GM19467 (cell line): ENCODE data around the gene ZNF853.
"Not testable (repeated sequence)": the region's sequence is repeated elsewhere in the genome, so short reads cannot be mapped to it uniquely, and the experiment has no call there.

Source experiments
- ATAC-seq: cut with Tn5 transposase; IDR thresholded peaks from one replicate; pipeline ENCODE4 v1.9.1; 2021; ENCODE audit warnings: mild to moderate bottlenecking, moderate library complexity; ENCODE audit not compliant: unreplicated experiment

The ZNF853 gene

DNA sequence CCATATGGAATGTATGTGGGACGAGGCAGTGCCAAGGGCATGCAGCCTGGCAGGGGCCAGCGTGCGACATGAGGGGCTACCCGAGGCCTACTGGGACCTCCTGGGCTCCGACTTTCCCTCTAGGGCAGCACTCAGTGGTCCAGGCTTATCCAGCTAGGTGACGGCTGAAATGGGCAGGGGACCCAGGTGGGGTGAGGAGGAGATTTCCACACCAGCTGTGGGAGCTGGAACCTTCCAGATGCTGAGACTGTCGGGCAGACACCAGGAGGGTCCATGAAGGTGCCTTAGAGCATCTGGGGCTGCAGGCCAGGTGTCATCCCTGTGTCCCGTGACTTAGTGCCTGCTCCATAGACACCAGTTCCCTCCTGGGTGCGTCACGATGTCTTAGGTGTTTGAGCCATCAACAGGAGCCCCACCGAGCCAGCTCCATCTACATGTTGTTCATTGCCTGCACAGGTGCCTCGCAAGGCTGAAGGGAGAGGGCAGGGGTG lies 35.2 kb downstream of the ZNF853 start:
- no peak for ATAC-seq

- ATAC-seq, result no peak
Measured at GRCh38 chr7:6651851-6652445, 36.5 kb downstream of the ZNF853 start.

- ATAC-seq, result no peak
Measured at GRCh38 chr7:6652446-6653011, 37.1 kb downstream of the ZNF853 start.

DNA sequence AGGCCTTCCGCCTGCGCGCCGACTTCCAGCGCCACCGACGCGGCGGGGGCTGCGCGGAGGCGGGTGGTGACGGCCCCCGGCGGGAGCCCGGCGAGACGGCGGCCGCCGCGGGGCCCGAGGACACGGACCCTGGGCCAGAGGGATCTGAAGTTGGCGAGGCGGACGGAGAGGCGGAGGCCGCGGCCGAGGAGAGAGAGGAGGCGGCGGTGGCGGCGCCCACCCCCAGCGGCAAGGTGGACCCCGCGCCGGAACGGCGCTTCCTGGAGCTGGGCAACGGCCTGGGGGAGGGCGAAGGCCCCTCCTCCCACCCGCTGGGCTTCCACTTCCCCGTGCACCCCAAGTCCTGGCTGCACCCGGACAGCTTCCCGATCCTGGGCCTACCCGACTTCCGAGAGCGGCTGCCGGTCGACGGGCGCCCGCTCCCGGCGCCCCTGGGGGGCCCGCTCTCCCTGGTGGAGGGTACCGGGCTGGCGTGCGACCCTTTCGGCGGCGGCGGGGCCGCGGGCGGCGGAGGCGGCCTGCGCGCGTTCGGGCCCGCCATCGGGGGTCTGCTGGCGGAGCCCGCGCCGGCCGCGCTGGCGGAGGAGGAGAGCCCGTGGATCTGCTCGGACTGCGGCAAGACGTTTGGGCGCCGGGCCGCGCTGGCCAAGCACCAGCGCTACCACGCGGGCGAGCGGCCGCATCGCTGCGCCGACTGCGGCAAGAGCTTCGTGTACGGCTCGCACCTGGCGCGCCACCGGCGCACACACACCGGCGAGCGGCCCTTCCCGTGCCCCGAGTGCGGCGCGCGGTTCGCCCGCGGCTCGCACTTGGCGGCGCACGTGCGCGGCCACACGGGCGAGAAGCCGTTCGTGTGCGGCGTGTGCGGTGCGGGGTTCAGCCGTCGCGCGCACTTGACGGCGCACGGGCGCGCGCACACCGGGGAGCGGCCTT lies 37.9 kb downstream of the ZNF853 start:
- ATAC-seq, result no peak

- ATAC-seq, result no peak
Measured at GRCh38 chr7:6654113-6654841, 38.9 kb downstream of the ZNF853 start.

- ATAC-seq, result no peak
Measured at GRCh38 chr7:6654842-6655610, 39.6 kb downstream of the ZNF853 start.

GRCh38 chr7:6655636-6656385 lies 40.4 kb downstream of the ZNF853 start:
- no peak for ATAC-seq

- no peak for ATAC-seq
Measured at GRCh38 chr7:6656413-6656812, 41.0 kb downstream of the ZNF853 start.

DNA sequence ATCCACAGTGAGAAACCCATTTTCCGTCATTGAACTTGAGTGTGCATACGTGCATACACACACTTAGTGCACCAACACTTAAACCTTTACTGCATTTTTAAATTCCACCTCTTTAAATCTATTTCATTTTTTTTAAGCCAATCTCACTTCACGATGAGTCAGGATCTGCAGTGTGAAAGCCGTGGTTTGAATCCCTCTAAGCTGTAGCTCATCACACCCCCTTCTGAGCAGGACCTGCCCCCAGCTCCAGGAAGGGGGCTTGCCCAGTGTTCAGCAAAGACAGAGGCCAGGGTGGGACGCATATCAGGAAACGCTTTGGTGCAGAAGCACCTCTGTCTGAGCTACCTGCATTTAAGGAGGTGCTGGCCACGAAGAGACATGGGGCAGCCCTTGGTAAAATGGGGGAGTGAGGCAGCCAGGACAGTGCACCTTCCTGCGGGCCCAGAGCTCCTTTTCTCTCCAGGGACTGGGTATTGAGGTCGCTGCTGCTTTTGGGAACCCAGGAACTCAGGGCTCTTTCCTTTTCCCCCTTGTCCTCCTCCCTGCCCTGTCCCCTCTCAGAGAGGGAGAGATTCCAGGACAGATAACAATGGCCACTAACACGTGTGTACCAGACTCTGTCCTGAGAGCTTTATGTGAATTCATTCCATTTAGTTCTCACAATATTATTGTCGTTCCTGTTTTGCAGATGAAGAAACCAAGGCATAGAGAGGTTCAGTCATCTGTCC lies 43.4 kb downstream of the ZNF853 start:
- no peak for ATAC-seq

- not testable (repeated sequence) for ATAC-seq
Measured at GRCh38 chr7:6670851-6671250, 55.4 kb downstream of the ZNF853 start.
